Activated naive CD4-positive, alpha-beta T cell treated with anti-CD3 and anti-CD28 coated beads, Interleukin-2, amount 50 U/mL, for 72 hours (primary cell): ENCODE measurements around the gene NUDT19. TPM values are rescaled to one million over a fixed set of nuclear protein-coding genes. Genes with fewer than 3 reads are reported as not detected.
"Not testable (repeated sequence)": the region's sequence is repeated elsewhere in the genome, so short reads cannot be mapped to it uniquely, and the experiment has no call there.

Source experiments
- ATAC-seq, 2 donors: fragments of 150-1000 bp; cut with Tn5 transposase; 2 replicates each; pipeline ENCODE4 v1.10.0; 2021; ENCODE audit warnings: mild to moderate bottlenecking in 2 of 2, moderate library complexity in 2 of 2
- DNase-seq, 2 donors: peaks; one replicate each; pipeline ENCODE4 v3.0.0; 2021 to 2022; ENCODE audit warnings: low spot score in 2 of 2
- H3K27ac Mint-ChIP-seq, 2 donors: one replicate each; pipeline ENCODE4 v1.8.0; 2022; ENCODE audit warnings: mild to moderate bottlenecking in 2 of 2, mixed read lengths in 2 of 2
- H3K36me3 Mint-ChIP-seq, 2 donors: one replicate each; pipeline ENCODE4 v1.8.0; 2022; ENCODE audit warnings: mixed read lengths in 2 of 2
- H3K9me3 Mint-ChIP-seq, 2 donors: one replicate each; pipeline ENCODE4 v1.8.0; 2022; ENCODE audit warnings: mixed read lengths in 2 of 2
- total RNA-seq, 2 donors: library from RNA; stranded (reverse); gene quantifications; one replicate each; pipeline ENCODE4 v1.2.3, GENCODE V29; 2022

NUDT19 gene
- 10 to 100 TPM; 10.1 to 15.9 TPM for total RNA-seq

DNA sequence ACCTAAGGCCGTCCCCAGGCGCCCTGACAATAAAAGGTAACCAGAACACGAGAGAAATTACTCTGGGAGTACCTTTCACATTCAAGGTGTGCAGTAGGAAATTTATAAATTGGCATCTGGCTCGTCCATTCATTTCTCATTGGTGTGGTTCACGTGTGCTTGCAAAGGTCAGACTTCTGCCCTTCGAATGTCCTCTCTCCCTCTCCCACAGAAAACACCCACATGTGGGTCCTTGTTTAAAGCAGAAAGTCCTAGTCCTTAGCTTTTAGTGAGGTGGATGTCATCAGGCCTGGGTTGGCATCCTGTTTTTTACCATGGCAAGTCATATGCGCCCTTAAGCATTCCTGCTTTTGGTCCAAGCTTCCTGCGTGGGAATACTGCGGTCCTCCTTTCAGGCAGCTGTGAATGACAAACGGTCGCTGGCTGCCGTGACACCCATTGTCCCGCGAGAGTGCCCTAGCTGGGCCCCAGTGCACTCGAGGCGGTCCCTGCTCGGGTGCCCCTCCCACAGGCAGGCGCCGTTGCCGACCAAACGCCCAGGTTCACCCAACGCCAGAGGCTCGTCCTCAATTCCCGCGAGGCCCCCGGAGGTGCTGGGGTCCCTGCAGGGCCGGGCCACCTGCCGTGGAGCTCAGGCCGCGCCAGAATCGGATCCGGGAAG, at the start of gene NUDT19:
Gene NUDT19, plus strand, starts transcription at position 531 of the 661 bp plus-strand sequence. CDS start 140 bp downstream, outside the sequence.
- Mint-ChIP-seq H3K27ac (peak within 1 kb of the TSS; percentile 74 to 89), H3K9me3 (peaks cover 6% of the 10 kb centered on the region in 2 donors), H3K36me3 (peaks cover 34 to 37% of the 10 kb centered on the region in 2 donors)
- ATAC-seq = peak; percentile 71 to 82
- peak; percentile 80 to 83 for DNase-seq

DNA sequence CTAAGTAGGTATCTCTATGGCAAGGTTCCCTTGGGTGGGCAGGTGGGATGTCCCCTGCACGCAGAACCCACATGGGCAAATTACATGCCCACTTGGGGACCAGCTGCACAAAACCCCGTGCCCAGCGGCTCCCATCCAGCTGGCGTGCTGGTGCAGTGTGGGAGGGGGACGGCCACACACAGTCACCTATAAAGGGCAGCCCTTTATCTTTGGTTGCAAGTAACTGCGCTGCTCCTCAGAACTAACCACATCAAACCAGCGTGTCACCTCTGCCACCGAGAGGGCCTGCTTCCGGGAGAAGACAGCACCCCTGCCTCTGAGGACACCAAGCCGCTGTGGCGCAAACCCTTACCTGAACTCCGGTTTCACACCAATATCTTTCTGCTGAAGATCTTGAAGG, 48.9 kb upstream of the NUDT19 start:
- ATAC-seq (peak; percentile 95 to 100), DNase-seq (peak; percentile 68 to 82)
- H3K9me3 Mint-ChIP-seq = no peaks in the 10 kb centered on the region
- H3K27ac Mint-ChIP-seq = peak overlapping the region in 1 of 2 donors; percentile 58
- H3K36me3 Mint-ChIP-seq = peaks cover 15 to 27% of the 10 kb centered on the region in 2 donors

DNA sequence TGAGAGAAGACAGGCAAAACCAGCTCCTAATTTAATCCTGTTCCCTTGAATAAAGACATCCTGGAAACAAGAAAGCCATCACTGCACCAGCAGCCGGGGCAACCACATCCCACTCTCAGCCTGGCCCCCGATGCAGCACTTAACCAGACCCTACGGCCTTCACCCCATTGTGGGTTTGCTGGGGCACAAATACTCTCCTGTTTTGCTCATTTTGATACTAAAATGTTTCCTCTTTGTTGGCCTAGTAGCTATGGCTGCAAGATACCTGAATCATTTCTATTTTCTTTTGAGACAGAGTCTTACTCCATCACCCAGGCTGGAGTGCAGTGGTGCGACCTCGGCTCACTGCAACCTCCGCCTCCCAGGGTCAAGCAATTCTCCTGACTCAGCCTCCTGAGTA, 45.1 kb upstream of the NUDT19 start:
- peak overlapping the region; percentile 52 to 88 for H3K27ac Mint-ChIP-seq
- peaks cover 15 to 23% of the 10 kb centered on the region in 2 donors for H3K36me3 Mint-ChIP-seq
- peak in 1 of 2 donors; percentile 69 for ATAC-seq
- H3K9me3 Mint-ChIP-seq = no peaks in the 10 kb centered on the region
- peak in 1 of 2 donors; percentile 29 for DNase-seq

DNA sequence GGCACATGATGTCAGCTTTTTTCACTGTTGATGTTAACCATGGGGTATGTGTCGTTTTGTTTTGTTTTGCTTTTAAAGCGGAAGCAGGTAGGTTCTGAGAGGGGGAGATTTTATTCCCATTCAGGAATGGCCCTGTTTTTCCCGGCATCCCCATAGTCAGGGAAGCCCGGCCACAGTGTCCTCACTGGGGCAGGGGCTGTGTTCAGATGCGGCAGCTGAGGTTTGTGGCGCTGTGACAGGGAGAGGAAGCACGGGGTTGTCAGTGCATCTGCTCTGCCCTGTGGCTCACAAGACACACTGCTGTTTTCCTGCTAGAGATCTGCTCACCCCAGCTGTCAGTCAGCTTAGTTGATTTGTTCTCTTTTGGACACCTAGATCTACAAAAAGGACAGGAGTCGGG, 44.3 kb upstream of the NUDT19 start:
- Mint-ChIP-seq H3K36me3 (peaks cover 9 to 16% of the 10 kb centered on the region in 2 donors), H3K9me3 (no peaks in the 10 kb centered on the region), H3K27ac (peak overlapping the region in 1 of 2 donors; percentile 52)
- ATAC-seq (no peak), DNase-seq (no peak)

DNA sequence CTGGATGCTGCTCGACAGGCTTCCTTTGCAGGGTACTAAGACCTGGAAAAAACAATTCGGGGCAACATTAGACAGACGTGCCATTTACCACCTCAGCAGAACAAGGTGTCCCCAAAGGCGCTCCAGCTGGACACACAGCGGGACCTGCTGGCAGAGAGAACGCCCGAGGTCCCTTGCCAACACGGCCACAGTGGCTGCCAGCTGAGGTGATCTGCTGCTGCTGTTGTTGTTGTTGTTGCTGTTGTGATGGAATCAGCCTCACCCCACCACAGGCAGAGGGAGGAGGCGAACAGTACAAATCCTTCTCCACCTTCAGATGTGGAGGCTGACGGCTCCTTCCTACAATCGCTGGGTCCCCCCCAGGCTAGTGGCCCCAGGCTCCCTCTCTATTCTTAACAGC, 41.9 kb upstream of the NUDT19 start:
- Mint-ChIP-seq H3K27ac (no peak overlapping the region), H3K9me3 (no peaks in the 10 kb centered on the region), H3K36me3 (peaks cover 0 to 16% of the 10 kb centered on the region in 2 donors)
- ATAC-seq = no peak
- DNase-seq = no peak

DNA sequence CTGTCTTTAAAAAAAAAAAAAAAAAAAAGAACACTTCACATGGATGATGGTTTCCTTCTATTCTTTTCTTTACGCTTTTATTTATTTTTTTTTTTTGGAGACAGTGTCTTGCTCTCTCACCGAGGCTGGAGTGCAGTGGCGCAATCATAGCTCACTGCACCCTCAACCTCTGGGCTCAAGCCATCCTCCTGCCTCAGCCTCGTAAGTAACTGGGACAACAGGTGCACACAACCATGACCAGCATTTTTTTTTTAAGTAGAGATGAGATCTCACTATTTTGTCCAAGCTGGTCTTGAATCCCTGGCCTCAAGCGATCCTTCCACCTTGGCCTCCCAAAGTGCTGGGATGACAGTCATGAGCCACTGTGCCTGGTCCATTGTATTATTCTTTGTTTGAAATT, 41.0 kb upstream of the NUDT19 start:
- no peak for DNase-seq
- Mint-ChIP-seq H3K9me3 (no peaks in the 10 kb centered on the region), H3K27ac (no peak overlapping the region), H3K36me3 (peaks cover 0 to 16% of the 10 kb centered on the region in 2 donors)
- no peak for ATAC-seq

DNA sequence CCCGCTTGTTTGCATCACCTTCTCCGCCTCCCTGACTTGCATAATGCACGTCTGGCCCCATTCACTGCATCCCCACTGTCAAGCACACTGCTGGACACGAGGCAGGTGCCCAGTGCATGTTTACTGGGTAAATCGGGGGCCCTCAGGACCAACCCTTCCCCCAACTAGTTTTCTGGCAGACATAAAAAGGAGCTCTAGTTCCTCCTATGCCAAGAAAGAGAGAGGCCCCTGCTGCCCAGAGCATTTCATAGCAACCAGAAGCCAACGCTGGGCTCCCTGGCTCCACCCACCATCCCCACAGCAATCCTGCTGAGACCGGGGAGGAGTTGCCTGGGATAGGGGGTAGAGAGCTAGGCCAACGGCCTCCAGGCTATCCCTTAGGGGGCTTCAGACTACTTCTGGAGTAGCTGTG, 39.9 kb upstream of the NUDT19 start:
- H3K36me3 Mint-ChIP-seq = peaks cover 0 to 12% of the 10 kb centered on the region in 2 donors
- ATAC-seq = no peak

DNA sequence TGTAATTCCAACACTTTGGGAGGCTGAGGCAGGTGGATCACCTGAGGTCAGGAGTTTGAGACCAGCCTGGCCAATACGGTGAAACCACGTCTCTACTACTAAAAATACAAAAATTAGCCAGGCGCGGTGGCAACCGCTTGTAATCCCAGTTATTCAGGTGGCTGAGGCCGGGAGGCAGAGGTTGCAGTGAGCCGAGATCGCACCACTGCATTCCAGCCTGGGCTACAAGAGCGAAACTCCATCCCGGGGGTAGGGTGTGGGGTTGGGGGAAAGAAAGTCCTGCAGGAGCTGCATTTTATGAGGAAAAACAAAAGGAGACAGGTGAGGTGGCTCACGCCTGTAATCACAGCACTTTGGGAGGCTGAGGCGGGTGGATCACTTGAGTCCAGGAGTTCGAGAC, 39.3 kb upstream of the NUDT19 start:
- not testable (repeated sequence) for H3K9me3 Mint-ChIP-seq, H3K36me3 Mint-ChIP-seq, DNase-seq, ATAC-seq
- peak overlapping the region in 1 of 2 donors; percentile 30 for H3K27ac Mint-ChIP-seq

More for the DNA sequence above, 39.9 kb upstream of the NUDT19 start:
- no peak overlapping the region for H3K27ac Mint-ChIP-seq
- DNase-seq = no peak
- H3K9me3 Mint-ChIP-seq = no peaks in the 10 kb centered on the region

DNA sequence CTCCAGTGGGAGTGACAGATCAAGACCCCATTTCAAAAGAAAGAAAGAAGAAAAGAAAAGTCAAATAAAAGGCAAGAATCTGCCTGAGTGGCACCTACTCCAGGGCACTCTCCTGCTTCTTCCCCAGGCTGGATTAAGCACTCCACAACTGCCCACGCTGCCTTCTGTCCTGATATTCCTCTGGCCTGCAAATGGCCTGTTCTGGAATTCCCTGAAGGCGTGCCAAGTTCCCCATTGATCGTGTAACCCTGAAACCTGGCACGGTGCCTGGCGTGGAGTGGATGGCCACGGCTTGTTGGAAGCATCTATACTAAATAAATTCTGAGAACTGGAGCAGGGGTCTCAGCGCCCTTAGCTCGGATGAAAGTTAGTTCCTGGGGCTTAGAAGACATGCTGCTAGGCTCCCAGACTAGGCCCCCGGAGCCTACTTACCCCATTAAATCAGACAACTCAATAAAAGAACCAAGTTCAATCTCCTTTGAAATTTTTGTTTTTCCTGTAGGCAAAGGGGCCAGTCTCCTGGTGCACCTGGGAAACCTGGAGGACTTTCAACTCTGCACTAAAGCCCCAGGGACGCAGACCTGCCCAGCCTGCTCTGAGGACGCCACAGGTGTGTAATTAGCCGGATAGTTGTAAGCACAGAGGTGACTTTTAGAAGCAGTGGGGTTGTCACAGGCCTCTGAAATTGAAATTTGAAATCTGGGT, 38.6 kb upstream of the NUDT19 start:
- ATAC-seq = no peak
- DNase-seq = no peak
- H3K27ac Mint-ChIP-seq = peak overlapping the region in 1 of 2 donors; percentile 72
- H3K9me3 Mint-ChIP-seq = no peaks in the 10 kb centered on the region
- H3K36me3 Mint-ChIP-seq = peaks cover 0 to 5% of the 10 kb centered on the region in 2 donors

DNA sequence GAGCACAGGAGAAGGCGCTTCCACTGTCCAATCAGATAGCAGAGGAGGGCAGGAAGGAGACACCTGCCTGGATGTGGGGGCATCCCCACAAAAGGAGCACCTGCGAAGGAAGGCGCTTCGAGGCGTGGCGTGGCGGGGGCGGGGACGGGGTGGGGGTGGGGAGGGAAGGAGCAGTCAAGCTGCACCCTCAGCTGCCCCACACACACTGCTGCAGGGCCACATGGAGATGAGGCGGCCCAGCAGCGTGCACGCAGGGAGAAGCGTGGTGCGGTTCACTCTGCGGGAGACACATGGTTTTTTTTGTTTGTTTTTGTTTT, 38.1 kb upstream of the NUDT19 start:
- DNase-seq = no peak
- ATAC-seq = no peak
- peak overlapping the region in 1 of 2 donors; percentile 72 for H3K27ac Mint-ChIP-seq
- no peaks in the 10 kb centered on the region for H3K36me3 Mint-ChIP-seq
- H3K9me3 Mint-ChIP-seq = no peaks in the 10 kb centered on the region

DNA sequence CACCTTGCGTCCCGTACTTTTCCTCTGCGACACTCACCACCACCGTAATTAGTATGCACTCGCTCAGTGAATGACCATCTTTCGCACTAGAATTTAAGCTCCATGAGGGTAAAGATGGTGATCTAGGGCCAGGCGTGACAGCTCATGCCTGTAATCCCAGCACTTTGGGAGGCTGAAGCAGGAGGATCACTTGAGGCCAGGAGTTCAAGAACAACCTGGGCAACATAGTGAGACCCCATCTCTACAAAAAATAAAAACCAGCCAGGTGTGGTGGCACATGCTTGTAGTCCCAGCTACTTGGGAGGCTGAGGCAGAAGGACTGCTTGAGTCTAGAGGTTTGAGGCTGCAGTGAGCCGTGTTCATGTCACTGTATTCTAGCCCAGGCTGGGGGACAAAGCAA, 35.2 kb upstream of the NUDT19 start:
- H3K9me3 Mint-ChIP-seq, DNase-seq, H3K36me3 Mint-ChIP-seq, ATAC-seq, H3K27ac Mint-ChIP-seq: not testable (repeated sequence)

DNA sequence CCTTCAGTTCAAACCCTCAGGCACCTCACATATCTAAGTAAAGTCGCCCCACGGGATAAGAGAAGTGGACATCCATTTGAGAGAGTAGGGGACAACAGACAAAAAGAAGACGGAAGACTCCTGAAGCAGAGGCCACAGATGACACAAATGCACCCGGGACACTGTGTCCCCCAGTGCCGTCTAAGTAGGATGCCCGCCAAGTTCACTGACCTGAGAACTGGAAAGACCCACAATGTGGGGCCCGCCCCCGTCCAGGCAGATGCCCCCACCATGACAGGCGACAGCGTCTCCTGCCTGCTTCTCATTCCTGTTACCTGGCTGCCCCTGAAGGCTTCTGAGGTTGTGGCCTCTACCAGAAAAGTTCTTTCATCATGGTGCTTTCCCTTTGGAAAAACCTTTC, 33.5 kb upstream of the NUDT19 start:
- H3K9me3 Mint-ChIP-seq = no peaks in the 10 kb centered on the region

DNA sequence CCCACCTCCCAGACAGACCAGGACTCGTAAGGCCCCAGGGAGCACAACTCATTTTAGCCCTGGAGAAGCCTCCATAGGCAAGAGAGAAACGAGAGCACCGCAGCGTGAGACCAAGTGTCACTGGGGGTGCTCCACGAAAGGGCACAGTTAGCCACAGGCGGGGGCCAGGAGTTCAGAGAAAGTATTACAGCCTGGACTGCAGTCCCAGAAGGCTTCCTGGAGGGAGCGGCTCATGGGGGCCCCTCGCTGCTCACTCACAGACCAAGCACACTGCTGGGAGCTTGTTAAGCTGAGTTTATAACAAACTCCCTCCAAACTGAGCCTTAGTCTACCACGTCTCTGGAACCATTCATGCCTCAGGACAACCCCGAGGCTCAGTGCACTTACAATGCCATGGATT, 33.1 kb upstream of the NUDT19 start:
- Mint-ChIP-seq H3K9me3 (no peaks in the 10 kb centered on the region), H3K36me3 (no peaks in the 10 kb centered on the region), H3K27ac (no peak overlapping the region)
- DNase-seq (no peak), ATAC-seq (no peak)

More for the DNA sequence above, 33.5 kb upstream of the NUDT19 start:
- no peak for ATAC-seq
- H3K27ac Mint-ChIP-seq = no peak overlapping the region
- DNase-seq = no peak
- no peaks in the 10 kb centered on the region for H3K36me3 Mint-ChIP-seq

DNA sequence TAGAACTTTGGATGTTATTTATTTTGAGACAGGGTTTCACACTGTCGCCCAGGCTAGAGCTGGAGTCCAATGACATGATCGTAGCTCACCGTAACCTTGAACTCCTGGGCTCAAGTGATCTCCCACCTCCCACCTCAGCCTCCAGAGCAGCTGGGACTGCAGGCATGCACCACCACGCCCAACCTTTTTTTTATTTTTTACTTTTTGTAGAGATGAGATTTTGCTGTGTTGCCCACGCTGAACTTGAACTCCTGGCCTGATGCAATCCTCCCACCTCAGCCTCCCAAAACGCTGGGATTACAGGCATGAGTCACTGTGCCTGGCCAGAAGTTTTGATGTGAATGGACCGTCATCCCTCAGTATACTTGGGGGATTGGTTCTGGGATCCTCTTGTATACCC, 30.3 kb upstream of the NUDT19 start:
- ATAC-seq (no peak), DNase-seq (no peak)
- no peak overlapping the region for H3K27ac Mint-ChIP-seq
- H3K9me3 Mint-ChIP-seq = no peaks in the 10 kb centered on the region
- no peaks in the 10 kb centered on the region for H3K36me3 Mint-ChIP-seq

DNA sequence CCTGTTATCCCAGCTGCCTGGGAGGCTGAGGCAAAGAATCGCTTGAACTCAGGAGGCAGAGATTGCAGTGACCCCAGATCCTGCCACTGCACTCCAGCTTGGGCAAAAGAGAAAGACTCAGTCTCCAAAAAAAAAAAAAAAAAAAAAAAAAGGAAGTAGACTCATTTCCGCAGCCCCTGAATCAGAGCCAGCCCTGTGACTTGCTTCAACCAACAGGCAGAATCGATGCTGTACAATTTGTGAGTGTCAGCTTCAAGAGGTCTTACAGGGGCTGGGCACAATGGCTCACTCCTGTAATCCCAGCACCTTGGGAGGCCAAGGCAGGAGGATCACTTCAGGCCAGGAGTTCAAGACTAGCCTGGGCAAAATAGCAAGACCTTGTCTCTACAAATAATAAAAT, 29.4 kb upstream of the NUDT19 start:
- H3K27ac Mint-ChIP-seq = no peak overlapping the region
- ATAC-seq = peak in 1 of 2 donors; percentile 83

DNA sequence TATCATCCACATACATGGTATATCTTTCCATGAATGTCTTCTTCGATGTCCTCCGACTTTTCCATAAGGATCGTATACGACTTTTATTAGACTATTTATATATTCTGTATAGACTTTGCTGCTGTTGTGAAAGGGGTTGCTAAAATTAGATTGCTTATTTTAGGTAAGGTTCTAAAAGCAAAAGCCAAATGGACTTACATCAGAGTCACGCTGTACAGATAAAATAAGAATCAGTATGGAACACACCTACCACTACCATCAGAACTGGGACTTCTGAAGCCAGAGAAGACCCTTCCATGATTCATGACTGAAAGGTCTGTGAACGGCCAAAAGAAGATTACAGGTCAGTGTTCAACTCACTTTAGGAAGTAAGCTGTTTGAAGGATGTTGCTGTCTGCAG, 25.5 kb upstream of the NUDT19 start:
- no peak for ATAC-seq
- no peak for DNase-seq
- Mint-ChIP-seq H3K27ac (no peak overlapping the region), H3K36me3 (no peaks in the 10 kb centered on the region), H3K9me3 (no peaks in the 10 kb centered on the region)

More for the DNA sequence above, 29.4 kb upstream of the NUDT19 start:
- Mint-ChIP-seq H3K9me3 (no peaks in the 10 kb centered on the region), H3K36me3 (no peaks in the 10 kb centered on the region)
- DNase-seq = no peak

DNA sequence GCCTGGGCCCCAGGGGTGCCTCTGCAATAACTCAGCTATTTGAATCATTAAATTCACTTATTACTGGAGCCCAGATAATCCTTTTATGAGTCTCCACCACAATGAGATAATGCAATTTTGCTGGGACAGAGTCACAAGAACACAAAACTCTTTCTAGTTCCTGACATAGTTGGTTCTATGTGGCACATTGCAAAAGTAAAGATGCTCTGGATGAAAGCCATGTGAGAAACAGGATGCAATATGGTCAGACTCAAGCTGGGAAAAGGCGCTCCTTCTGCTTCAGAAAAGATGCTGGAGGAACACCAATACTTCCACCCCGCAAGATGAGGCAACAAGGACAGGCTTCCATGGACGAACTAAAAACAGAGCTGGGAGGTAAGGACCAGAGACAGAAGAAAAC, 22.3 kb upstream of the NUDT19 start:
- Mint-ChIP-seq H3K27ac (no peak overlapping the region), H3K9me3 (no peaks in the 10 kb centered on the region), H3K36me3 (peaks cover 0 to 4% of the 10 kb centered on the region in 2 donors)
- ATAC-seq (no peak), DNase-seq (no peak)
